K562 (cell line): ENCODE results near the gene LRGUK. TPM values are rescaled to one million over a fixed set of nuclear protein-coding genes. Genes with fewer than 3 reads are reported as not detected.
A peak's percentile ranks its signal among the peaks of the same experiment; 100 is the strongest.
"Not testable (repeated sequence)": the region's sequence is repeated elsewhere in the genome, so short reads cannot be mapped to it uniquely, and the experiment has no call there.

ENCODE experiments used
- ATAC-seq: fragments of 200-7000 bp; cut with Tn5 transposase; 3 replicates; pipeline ENCODE4 v1.9.1; 2020; ENCODE audit warnings: moderate library complexity
- BruUV-seq: library from RNA; stranded (reverse); fragments of 400-500 nt; replicated peaks from 2 replicates; lab custom pipeline; 2021; lab: Mats Ljungman, UMichigan
- CTCF ChIA-PET: fragments of 300-600 bp; formaldehyde crosslinking; extraction: SDS; loops from one replicate; lab custom pipeline; 2021; ENCODE audit warnings: low intra/inter-chr PET ratio; lab: Yijun Ruan, JAX
- POLR2A ChIA-PET: fragments of 300-600, 350-650 bp; sonication (Branson Sonifier 250); formaldehyde crosslinking; extraction: SDS; loops from one replicate; lab custom pipeline; 2021; ENCODE audit warnings: antibody characterized with exemption, inconsistent platforms; lab: Yijun Ruan, JAX
- DNase-seq, 4 experiments: peaks; one replicate each; pipeline versions ENCODE4 v3.0.0 to v3.0.0-alpha.2; 2011 to 2018; ENCODE audit warnings: low spot score in 3 of 4, mixed read lengths in 3 of 4; ENCODE audit errors: extremely low read depth in 1 of 4
- FAIRE-seq: peaks from 2 replicates; lab custom pipeline; 2011; peaks lifted over from hg19 to GRCh38; lab: Jason Lieb, UNC
- H2AFZ ChIP-seq: 2 replicates; pipeline ENCODE4 v1.6.0; 2011; ENCODE audit warnings: low read depth, low read length, control low read depth, inconsistent platforms
- H3K27ac ChIP-seq: fragments of 200-600 bp; 3 replicates; pipeline ENCODE4 v1.8.0; 2011; ENCODE audit warnings: low read depth, mild to moderate bottlenecking, control low read depth, inconsistent platforms, low read length, moderate library complexity, mixed read lengths; ENCODE audit errors: extremely low read depth
- H3K27me3 ChIP-seq, 2 experiments: fragments of 300-600 bp in 1 of 2; 2 replicates in 1 of 2; 3 replicates in 1 of 2; pipeline versions ENCODE4 v1.6.0 to v1.8.0; 2011; ENCODE audit warnings: inconsistent platforms in 2 of 2, low read length in 2 of 2, mild to moderate bottlenecking in 1 of 2, mixed read lengths in 1 of 2, moderate library complexity in 1 of 2; ENCODE audit not compliant: control insufficient read depth in 2 of 2, insufficient read depth in 2 of 2
- H3K36me3 ChIP-seq: fragments of 300-600 bp; 3 replicates; pipeline ENCODE4 v1.8.0; 2011; ENCODE audit warnings: mild to moderate bottlenecking, low read length, inconsistent platforms; ENCODE audit not compliant: control insufficient read depth, insufficient read depth
- H3K4me1 ChIP-seq, 2 experiments: fragments of 200-600 bp in 1 of 2; replicated peaks in 1 of 2; 2 replicates in 1 of 2; 3 replicates in 1 of 2; pipeline versions ENCODE4 v1.5.1 to v1.8.0; 2011; ENCODE audit warnings: inconsistent platforms in 2 of 2, low read length in 2 of 2, mild to moderate bottlenecking in 1 of 2, mixed read lengths in 1 of 2, moderate library complexity in 1 of 2; ENCODE audit not compliant: control insufficient read depth in 2 of 2, insufficient read depth in 2 of 2
- H3K4me2 ChIP-seq: 2 replicates; pipeline ENCODE4 v1.6.1; 2011; ENCODE audit warnings: low read length, control low read depth, inconsistent platforms, mixed read lengths; ENCODE audit not compliant: insufficient read depth
- H3K4me3 ChIP-seq: fragments of 200-600 bp; sonication (generic), shearing (Covaris generic); 2 replicates; pipeline ENCODE4 v1.5.1; 2016; ENCODE audit warnings: control low read depth, inconsistent platforms
- H3K79me2 ChIP-seq: fragments of 200-600 bp; 3 replicates; pipeline ENCODE4 v1.8.0; 2011; ENCODE audit warnings: low read length, inconsistent platforms; ENCODE audit not compliant: control insufficient read depth, insufficient read depth
- H3K9ac ChIP-seq, 2 experiments: 2 replicates each; pipeline versions ENCODE4 v1.6.0 to v1.6.1; 2011; ENCODE audit warnings: low read depth in 2 of 2, low read length in 2 of 2, control low read depth in 1 of 2, inconsistent platforms in 1 of 2, mild to moderate bottlenecking in 1 of 2, mixed read lengths in 1 of 2; ENCODE audit not compliant: insufficient read depth in 1 of 2
- H3K9me1 ChIP-seq: one replicate; pipeline ENCODE4 v1.6.0; 2011; ENCODE audit warnings: inconsistent platforms, mild to moderate bottlenecking, low read length, moderate library complexity; ENCODE audit not compliant: control insufficient read depth, insufficient read depth
- H3K9me3 ChIP-seq: replicated peaks from 2 replicates; pipeline ENCODE4 v1.5.1; 2011; ENCODE audit warnings: low read depth, low read length, inconsistent platforms; ENCODE audit not compliant: control insufficient read depth, insufficient read depth
- H4K20me1 ChIP-seq: replicated peaks from 2 replicates; pipeline ENCODE4 v1.6.1; 2011; ENCODE audit warnings: low read length, inconsistent platforms, mixed read lengths; ENCODE audit not compliant: control insufficient read depth, insufficient read depth
- HDGF ChIP-seq: fragments of 450-650 bp; IDR thresholded peaks from 2 replicates; pipeline ENCODE4 v1.6.1; 2016
- MEIS2 ChIP-seq: fragments of 450-650 bp; IDR thresholded peaks from 2 replicates; pipeline ENCODE4 v1.6.1; 2014; ENCODE audit warnings: mild to moderate bottlenecking; ENCODE audit not compliant: partially characterized antibody
- USF2 ChIP-seq: sonication (generic); formaldehyde crosslinking; IDR thresholded peaks from 2 replicates; pipeline ENCODE4 v1.5.0; 2020; ENCODE audit warnings: missing genetic modification reagents
- WGBS: fragments of 100-300 bp; shearing (Covaris generic); methylation state at CpG from one replicate; pipeline ENCODE4 v1.1.6; 2016; ENCODE audit warnings: low coverage, mixed read lengths; ENCODE audit not compliant: insufficient coverage; ENCODE audit errors: missing lambda C conversion rate; 5-methylcytosine and 5-hydroxymethylcytosine counted together
- in situ Hi-C: fragments of 300-500 bp; cut with MboI; formaldehyde crosslinking; loops from 4 replicates; pipeline ENCODE4 v1.15.0; 2018; ENCODE audit warnings: inconsistent platforms, mixed read lengths
- intact Hi-C: fragments of 100-400 bp; cut with micrococcal nuclease; formaldehyde crosslinking; loops from 2 replicates; pipeline ENCODE4 v1.14.2; 2022
- polyA plus RNA-seq, 8 experiments: library from polyadenylated mRNA; depleted of rRNA in 4 of 8; stranded (reverse) in 5 of 8; unstranded in 3 of 8; fragments of >200 nt; fragmentation: Nextera tagmentation in 2 of 8; fragmentation: Illumina TruSeq in 1 of 8; extraction: Ambion mirVana in 2 of 8; extraction: Trizol in 1 of 8; gene quantifications; 2 replicates each; pipeline versions ENCODE4 v1.2.1 to v1.2.3, GENCODE V29; 2011 to 2014; ENCODE audit warnings: inconsistent platforms in 1 of 8, missing spikeins in 1 of 8
- total RNA-seq, 7 experiments: library from RNA; depleted of rRNA in 6 of 7; stranded (reverse); fragments of >200 nt in 6 of 7; fragmentation: Illumina TruSeq in 2 of 7; extraction: Trizol in 2 of 7; gene quantifications; 2 replicates each; pipeline versions ENCODE4 v1.2.1 to v1.2.3, GENCODE V29; 2011 to 2021; ENCODE audit warnings: low replicate concordance in 1 of 7

LRGUK gene
- total and polyA plus RNA-seq, 9 of the 15 experiments (the other 6 are each of a cell fraction or from before 2014, with no cell fraction given) = 0.04 to 0.33 (median 0.18) TPM

- H3K4me3 ChIP-seq = no peak overlapping the region
- H3K4me2 ChIP-seq = no peak overlapping the region
- BruUV-seq = no TSS peak
- no peaks in the 10 kb centered on the region for H3K9me1 ChIP-seq
- FAIRE-seq (no peak), ATAC-seq (no peak), DNase-seq (no peak)
- H2AFZ ChIP-seq = no peak overlapping the region
- no peaks in the 10 kb centered on the region for H3K27me3 ChIP-seq
- no peaks in the 10 kb centered on the region for H3K79me2 ChIP-seq
- intact Hi-C loops (no loop called here), in situ Hi-C loops (no loop called here)
- WGBS = 75% methylated on average over 12 of the region's 12 CpGs
- no peaks in the 10 kb centered on the region for H3K9me3 ChIP-seq
- POLR2A ChIA-PET = interaction anchor here (1.0 to 3.0 kb wide), 3 partner anchors 8 to 23 kb away, joined by 3 to 12 read pairs (median 3); partner anchors contain the start of gene SLC35B4
- CTCF ChIA-PET = no interaction called here
- no peaks in the 10 kb centered on the region for H4K20me1 ChIP-seq
- 0 out of 5 replicates have a peak, but pooled peaks cover 0 to under 1% of the 10 kb centered on the region in 2 experiments for H3K4me1 ChIP-seq
- H3K36me3 ChIP-seq = peaks cover 23% of the 10 kb centered on the region
- H3K9ac ChIP-seq = no peak overlapping the region
- no peak for TF ChIP-seq MEIS2
- no peak for TF ChIP-seq HDGF
- no peak overlapping the region for H3K27ac ChIP-seq
These were observed 166.0 kb downstream of the LRGUK start for GRCh38 chr7:134293002-134293740.

GRCh38 chr7:134295982-134296381, 168.8 kb downstream of the LRGUK start:
- DNase-seq, in situ Hi-C loops, H2AFZ ChIP-seq, POLR2A ChIA-PET, H3K9me3 ChIP-seq, H3K4me3 ChIP-seq, H4K20me1 ChIP-seq, H3K79me2 ChIP-seq, H3K9me1 ChIP-seq, H3K27ac ChIP-seq, H3K27me3 ChIP-seq, H3K4me1 ChIP-seq, BruUV-seq, CTCF ChIA-PET, intact Hi-C loops, FAIRE-seq: not testable (repeated sequence)
- peaks cover 45% of the 10 kb centered on the region for H3K36me3 ChIP-seq
- WGBS = 79% methylated on average over 7 of the region's 7 CpGs
- 0 out of 2 replicates have a peak, but pooled peaks have one; percentile 3 for TF ChIP-seq USF2 (CRISPR knock-in tag)
- TF ChIP-seq, all 486 proteins: peak for 1; not testable (repeated sequence) for 485
- H3K9ac ChIP-seq, H3K4me2 ChIP-seq, ATAC-seq: not testable (repeated sequence)
